GM12878 (cell line): ENCODE data around the gene ISCU. TPM values are rescaled to one million over a fixed set of nuclear protein-coding genes. Genes with fewer than 3 reads are reported as not detected.

Experiments used
- BCLAF1 ChIP-seq: fragments of 450-650 bp; IDR thresholded peaks from 2 replicates; pipeline ENCODE4 v1.6.1; 2017; ENCODE audit warnings: antibody characterized with exemption, mild to moderate bottlenecking, moderate library complexity
- E2F8 ChIP-seq: fragments of 450-650 bp; IDR thresholded peaks from 2 replicates; pipeline ENCODE4 v1.6.1; 2018; ENCODE audit warnings: mild to moderate bottlenecking, low read depth, moderate library complexity; ENCODE audit not compliant: partially characterized antibody
- HCFC1 ChIP-seq: fragments of 150-350 bp; IDR thresholded peaks from 2 replicates; pipeline ENCODE4 v1.6.1; 2014; ENCODE audit warnings: low read length
- MAX ChIP-seq: IDR thresholded peaks from 2 replicates; pipeline ENCODE4 v1.6.1; 2012; ENCODE audit warnings: low read depth, low read length, improper control_type of control experiment
- MLLT1 ChIP-seq: fragments of 450-650 bp; IDR thresholded peaks from 2 replicates; pipeline ENCODE4 v1.6.1; 2016; ENCODE audit warnings: mild to moderate bottlenecking
- POU2F2 ChIP-seq: IDR thresholded peaks from 3 replicates; pipeline ENCODE4 v1.6.1; 2011; ENCODE audit warnings: low read depth, mild to moderate bottlenecking, low read length, borderline replicate concordance
- SMC3 ChIP-seq: IDR thresholded peaks from 2 replicates; pipeline ENCODE4 v1.6.1; 2011; ENCODE audit warnings: low read length, improper control_type of control experiment, borderline replicate concordance
- ZNF24 ChIP-seq: fragments of 450-650 bp; IDR thresholded peaks from 2 replicates; pipeline ENCODE4 v1.6.1; 2017; ENCODE audit warnings: antibody characterized with exemption, mild to moderate bottlenecking
- polyA plus RNA-seq, 11 experiments: library from polyadenylated mRNA; depleted of rRNA in 4 of 11; unstranded in 6 of 11; stranded (reverse) in 5 of 11; fragments of >200 nt; fragmentation: Nextera tagmentation in 4 of 11; fragmentation: Illumina TruSeq in 1 of 11; extraction: Ambion mirVana in 4 of 11; extraction: Trizol in 1 of 11; gene quantifications; 1 replicate in 1 of 11; 2 replicates in 10 of 11; pipeline versions ENCODE4 v1.2.1 to v1.2.3, GENCODE V29; 2011 to 2016; ENCODE audit warnings: inconsistent platforms in 2 of 11, missing spikeins in 2 of 11, low read depth in 1 of 11
- total RNA-seq, 4 experiments: library from RNA; depleted of rRNA in 3 of 4; stranded (reverse); fragments of >200 nt in 3 of 4; fragmentation: Illumina TruSeq in 1 of 4; extraction: Trizol in 1 of 4; gene quantifications; 2 replicates each; pipeline versions ENCODE4 v1.2.1 to v1.2.3, GENCODE V29; 2013 to 2021

Gene ISCU
- total and polyA plus RNA-seq, 10 of the 15 experiments (the other 5 are each of a cell fraction or from before 2014, with no cell fraction given), result 32.8 to 260 (median 127) TPM

- TF ChIP-seq E2F8, result peak; percentile 23
- peak; percentile 97 for TF ChIP-seq SMC3
- peak; percentile 43; the same call in 1 of the 3 replicates for TF ChIP-seq POU2F2
- TF ChIP-seq ZNF24, result peak; percentile 47; the same call in 1 of the 2 replicates
- TF ChIP-seq BCLAF1, result no peak
- peak; percentile 61; the same call in 1 of the 2 replicates for TF ChIP-seq MAX
- TF ChIP-seq HCFC1, result no peak
- TF ChIP-seq MLLT1, result peak; percentile 77
- TF ChIP-seq, all 136 proteins: peak for 42
Observed at GRCh38 chr12:108563136-108563803, 874 bp downstream of the ISCU start (continued).
